ENCODE data around the gene IQCB1.

The IQCB1 gene

DNA sequence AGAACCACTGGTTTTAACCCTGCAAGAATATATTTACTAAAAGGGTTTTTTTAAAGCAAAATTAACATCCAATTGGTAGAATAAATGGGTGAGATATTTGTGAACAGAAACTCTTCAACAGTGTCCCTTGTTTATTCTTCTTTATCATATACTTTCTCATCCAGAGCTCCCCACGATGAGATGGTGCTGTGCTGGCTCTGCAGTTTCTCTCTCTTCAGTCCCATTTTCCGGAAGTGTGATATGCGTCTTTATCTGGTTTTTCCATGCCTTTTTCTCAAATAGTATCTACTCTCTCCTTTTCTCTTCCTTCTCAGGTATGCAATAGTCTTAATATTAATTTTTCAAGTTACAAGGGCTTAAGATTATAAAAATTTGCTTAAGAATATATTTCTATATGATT is 1.6 kb upstream of the IQCB1 start:
- peak overlapping the region; percentile 96 for H3K9ac ChIP-seq (ENCODE audit: low read length)
- H3K27ac ChIP-seq (ENCODE audit: low read depth, low read length) = peak overlapping the region; percentile 87
- H2AFZ ChIP-seq (ENCODE audit: low read depth, low read length, severe bottlenecking) = no peak overlapping the region

DNA sequence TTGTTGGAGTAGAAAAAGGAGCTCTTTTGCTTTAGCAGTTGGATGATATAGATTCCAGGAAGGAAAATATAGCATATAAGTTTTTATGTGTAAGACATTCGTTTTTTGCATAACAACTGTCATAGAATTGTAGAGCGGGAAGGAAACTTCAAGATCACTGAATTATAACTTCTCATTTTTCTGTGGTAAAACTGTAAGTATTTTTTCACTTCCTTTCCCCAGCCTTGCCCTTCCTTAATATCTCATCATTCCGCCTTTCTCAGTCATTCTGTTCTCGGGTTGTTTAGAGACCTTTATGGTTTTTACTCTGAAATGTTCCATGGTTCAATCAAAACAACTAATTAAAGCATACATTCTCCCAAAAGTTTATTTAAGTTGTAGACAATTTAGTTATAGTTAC is 1.2 kb upstream of the IQCB1 start:
- Histone ChIP-seq H3K4me3 (ENCODE audit: insufficient read depth, low read length, poor library complexity, severe bottlenecking) (peak overlapping the region; percentile 77), H3F3A (ENCODE audit: insufficient read depth) (0 out of 2 replicates have a peak, but pooled peaks cover 3% of the 10 kb centered on the region), H3K9me2 (replicated peaks; ENCODE audit: insufficient read depth, low read length) (no peaks in the 10 kb centered on the region), H3K9ac (ENCODE audit: low read length) (peak overlapping the region; percentile 96), H3K4me2 (ENCODE audit: low read depth, low read length, poor library complexity, severe bottlenecking) (peak overlapping the region; percentile 100), H3K36me3 (ENCODE audit: low read length) (peaks cover 47% of the 10 kb centered on the region), H4K20me1 (ENCODE audit: low read depth, low read length) (peaks cover 15% of the 10 kb centered on the region; the same call in 1 of the 2 replicates), H3K27me3 (ENCODE audit: low read length) (no peaks in the 10 kb centered on the region), H3K79me2 (ENCODE audit: insufficient read depth, low read length) (peaks cover 89% of the 10 kb centered on the region), H2AFZ (ENCODE audit: low read depth, low read length, severe bottlenecking) (no peak overlapping the region), H3K27ac (ENCODE audit: low read depth, low read length) (peak overlapping the region; percentile 87), H3K9me3 (ENCODE audit: insufficient read depth, low read length) (no peaks in the 10 kb centered on the region)
- TF ChIP-seq EZH2phosphoT487 (conservative IDR thresholded peaks at IDR 0.05; ENCODE audit: low read length) = no peak
- TF ChIP-seq, protein P1, sequence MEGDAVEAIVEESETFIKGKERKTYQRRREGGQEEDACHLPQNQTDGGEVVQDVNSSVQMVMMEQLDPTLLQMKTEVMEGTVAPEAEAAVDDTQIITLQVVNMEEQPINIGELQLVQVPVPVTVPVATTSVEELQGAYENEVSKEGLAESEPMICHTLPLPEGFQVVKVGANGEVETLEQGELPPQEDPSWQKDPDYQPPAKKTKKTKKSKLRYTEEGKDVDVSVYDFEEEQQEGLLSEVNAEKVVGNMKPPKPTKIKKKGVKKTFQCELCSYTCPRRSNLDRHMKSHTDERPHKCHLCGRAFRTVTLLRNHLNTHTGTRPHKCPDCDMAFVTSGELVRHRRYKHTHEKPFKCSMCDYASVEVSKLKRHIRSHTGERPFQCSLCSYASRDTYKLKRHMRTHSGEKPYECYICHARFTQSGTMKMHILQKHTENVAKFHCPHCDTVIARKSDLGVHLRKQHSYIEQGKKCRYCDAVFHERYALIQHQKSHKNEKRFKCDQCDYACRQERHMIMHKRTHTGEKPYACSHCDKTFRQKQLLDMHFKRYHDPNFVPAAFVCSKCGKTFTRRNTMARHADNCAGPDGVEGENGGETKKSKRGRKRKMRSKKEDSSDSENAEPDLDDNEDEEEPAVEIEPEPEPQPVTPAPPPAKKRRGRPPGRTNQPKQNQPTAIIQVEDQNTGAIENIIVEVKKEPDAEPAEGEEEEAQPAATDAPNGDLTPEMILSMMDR (IDR thresholded peaks at IDR 0.05; ENCODE audit: insufficient read depth, low read length, poor library complexity, severe bottlenecking) = no peak

More for the DNA sequence above, 1.6 kb upstream of the IQCB1 start:
- no peaks in the 10 kb centered on the region for H3K27me3 ChIP-seq (ENCODE audit: low read length)
- H3K4me3 ChIP-seq (ENCODE audit: insufficient read depth, low read length, poor library complexity, severe bottlenecking) = peak overlapping the region; percentile 77
- H3F3A ChIP-seq (ENCODE audit: insufficient read depth) = 0 out of 2 replicates have a peak, but pooled peaks cover 3% of the 10 kb centered on the region
- peaks cover 89% of the 10 kb centered on the region for H3K79me2 ChIP-seq (ENCODE audit: insufficient read depth, low read length)
- peaks cover 47% of the 10 kb centered on the region for H3K36me3 ChIP-seq (ENCODE audit: low read length)
- H3K4me2 ChIP-seq (ENCODE audit: low read depth, low read length, poor library complexity, severe bottlenecking) = peak overlapping the region; percentile 100
- TF ChIP-seq EZH2phosphoT487 (conservative IDR thresholded peaks at IDR 0.05; ENCODE audit: low read length) = no peak
- TF ChIP-seq, protein P1 (IDR thresholded peaks at IDR 0.05; ENCODE audit: insufficient read depth, low read length, poor library complexity, severe bottlenecking) = no peak
- H3K9me2 ChIP-seq (replicated peaks; ENCODE audit: insufficient read depth, low read length) = no peaks in the 10 kb centered on the region
- H4K20me1 ChIP-seq (ENCODE audit: low read depth, low read length) = peaks cover 15% of the 10 kb centered on the region; the same call in 1 of the 2 replicates
- H3K9me3 ChIP-seq (ENCODE audit: insufficient read depth, low read length) = no peaks in the 10 kb centered on the region

DNA sequence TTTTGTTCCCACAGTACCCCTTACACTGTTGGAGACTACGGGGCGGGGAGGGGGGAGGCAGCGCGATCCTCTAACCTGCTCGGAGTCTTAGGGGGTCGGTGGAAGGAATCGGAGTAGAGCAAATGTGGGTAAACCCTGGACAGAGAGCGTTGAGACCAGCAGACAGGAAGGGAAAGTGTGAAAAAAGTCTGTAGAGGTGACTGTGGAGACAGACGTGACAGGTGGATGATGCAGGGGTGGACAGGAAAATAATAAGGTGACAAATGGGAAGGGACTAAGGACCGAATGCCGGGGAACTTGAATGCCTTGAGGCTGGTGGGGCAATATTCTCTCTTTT is 573 bp upstream of the IQCB1 start:
- Histone ChIP-seq H3K36me3 (ENCODE audit: low read length) (peaks cover 47% of the 10 kb centered on the region), H3K9me3 (ENCODE audit: insufficient read depth, low read length) (no peaks in the 10 kb centered on the region), H3K4me2 (ENCODE audit: low read depth, low read length, poor library complexity, severe bottlenecking) (peak overlapping the region; percentile 100), H3K9me2 (replicated peaks; ENCODE audit: insufficient read depth, low read length) (no peaks in the 10 kb centered on the region), H4K20me1 (ENCODE audit: low read depth, low read length) (peaks cover 15% of the 10 kb centered on the region; the same call in 1 of the 2 replicates), H3K27me3 (ENCODE audit: low read length) (no peaks in the 10 kb centered on the region), H3K27ac (ENCODE audit: low read depth, low read length) (peak overlapping the region; percentile 87), H3F3A (ENCODE audit: insufficient read depth) (0 out of 2 replicates have a peak, but pooled peaks cover 3% of the 10 kb centered on the region), H2AFZ (ENCODE audit: low read depth, low read length, severe bottlenecking) (no peak overlapping the region), H3K79me2 (ENCODE audit: insufficient read depth, low read length) (peaks cover 92% of the 10 kb centered on the region), H3K9ac (ENCODE audit: low read length) (peak overlapping the region; percentile 96), H3K4me3 (ENCODE audit: insufficient read depth, low read length, poor library complexity, severe bottlenecking) (peak overlapping the region; percentile 77)
- TF ChIP-seq, protein P1 (IDR thresholded peaks at IDR 0.05; ENCODE audit: insufficient read depth, low read length, poor library complexity, severe bottlenecking) = no peak
